Cardiac fibroblast (primary cell): Measurements from ENCODE around the gene PPARG.
"Not testable (repeated sequence)": the region's sequence is repeated elsewhere in the genome, so short reads cannot be mapped to it uniquely, and the experiment has no call there.

Experiments used
- DNase-seq, 2 donors: peaks; one replicate each; pipeline versions ENCODE4 v3.0.0 to v3.0.0-alpha.2; 2010; ENCODE audit warnings: low read depth in 2 of 2
- H3K4me3 ChIP-seq, 2 donors: replicated peaks in 1 of 2; 1 replicate in 1 of 2; 2 replicates in 1 of 2; pipeline ENCODE4 v1.5.1; 2011; ENCODE audit warnings: low read depth in 2 of 2, low read length in 2 of 2, mild to moderate bottlenecking in 2 of 2, moderate library complexity in 1 of 2
- CTCF ChIP-seq: IDR thresholded peaks from one replicate; pipeline ENCODE4 v1.5.1; 2011; ENCODE audit warnings: low read depth, mild to moderate bottlenecking, low read length, inconsistent platforms

Gene PPARG

GRCh38 chr3:12456441-12456840 lies 167.6 kb downstream of the PPARG start:
- no peak for TF ChIP-seq CTCF
- H3K4me3 ChIP-seq = no peak overlapping the region
- no peak for DNase-seq

GRCh38 chr3:12457380-12457779 lies 168.5 kb downstream of the PPARG start:
- not testable (repeated sequence) for H3K4me3 ChIP-seq, DNase-seq

GRCh38 chr3:12458901-12459300 lies 170.0 kb downstream of the PPARG start:
- no peak for DNase-seq
- no peak for TF ChIP-seq CTCF
- H3K4me3 ChIP-seq = no peak overlapping the region

GRCh38 chr3:12460127-12460526 lies 171.3 kb downstream of the PPARG start:
- no peak for TF ChIP-seq CTCF
- H3K4me3 ChIP-seq = no peak overlapping the region
- no peak for DNase-seq

- H3K4me3 ChIP-seq = no peak overlapping the region
- no peak for TF ChIP-seq CTCF
- DNase-seq = no peak
Measured at GRCh38 chr3:12461097-12461649, 172.3 kb downstream of the PPARG start.

GRCh38 chr3:12462159-12462947 lies 173.5 kb downstream of the PPARG start:
- H3K4me3 ChIP-seq = no peak overlapping the region
- peak in 1 of 2 donors; percentile 16 for DNase-seq
- no peak for TF ChIP-seq CTCF

- DNase-seq = no peak
- TF ChIP-seq CTCF = no peak
- H3K4me3 ChIP-seq = no peak overlapping the region
Measured at GRCh38 chr3:12463686-12464085, 174.8 kb downstream of the PPARG start.
